Panc1 (cell line): Measurements from ENCODE around the gene NAT16.

ENCODE experiments used
- CTCF ChIP-seq: fragments of 450-650 bp; IDR thresholded peaks from 2 replicates; pipeline ENCODE4 v1.5.1; 2017; ENCODE audit warnings: mild to moderate bottlenecking
- POLR2AphosphoS5 ChIP-seq: IDR thresholded peaks from 2 replicates; pipeline ENCODE4 v1.6.1; 2012; ENCODE audit warnings: mild to moderate bottlenecking, low read depth, low read length, moderate library complexity

DNA sequence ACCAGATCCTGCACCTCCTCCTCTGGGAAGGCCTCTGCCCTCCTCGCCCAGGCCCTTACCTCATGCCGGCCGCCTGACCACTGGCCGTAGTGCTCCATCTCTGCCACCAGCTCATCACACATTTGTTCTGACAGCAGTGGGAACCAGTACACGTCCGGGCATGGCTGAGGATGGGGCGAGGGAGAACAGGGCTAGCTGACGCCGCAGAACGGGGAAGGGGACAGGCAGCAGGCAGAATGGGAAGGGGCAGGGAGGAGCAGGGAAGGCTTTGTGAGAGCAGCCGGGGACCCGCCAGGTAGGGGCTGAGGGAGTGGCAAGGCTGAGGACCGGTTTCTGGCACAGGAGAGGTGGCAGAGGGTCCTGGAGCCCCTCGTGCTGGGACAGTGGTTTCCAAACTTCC, 28.7 kb upstream of the NAT16 start:
- TF ChIP-seq POLR2AphosphoS5 (no peak), CTCF (no peak)
